OCI-LY1 (cell line): ENCODE results near the gene SMIM5.

Source experiments
- H2AFZ ChIP-seq: fragments of 200-600 bp; sonication (generic), shearing (Covaris generic); 2 replicates; pipeline ENCODE4 v1.6.0; 2014; ENCODE audit warnings: antibody characterized with exemption, mild to moderate bottlenecking, low read length
- H3F3A ChIP-seq: fragments of 200-600 bp; sonication (generic), shearing (Covaris generic); 2 replicates; pipeline ENCODE4 v1.6.0; 2014; ENCODE audit warnings: mild to moderate bottlenecking, antibody characterized with exemption, low read length, moderate library complexity; ENCODE audit not compliant: insufficient read depth
- H3K27ac ChIP-seq: fragments of 200-600 bp; sonication (generic); 2 replicates; pipeline ENCODE4 v1.5.1; 2014; ENCODE audit warnings: low read length, mixed run types, mild to moderate bottlenecking, low read depth; ENCODE audit not compliant: poor library complexity, severe bottlenecking
- H3K27me3 ChIP-seq: fragments of 200-600 bp; sonication (generic); 2 replicates; pipeline ENCODE4 v1.6.0; 2014; ENCODE audit warnings: antibody characterized with exemption, mild to moderate bottlenecking, low read length, moderate library complexity; ENCODE audit not compliant: insufficient read depth
- H3K36me3 ChIP-seq: fragments of 200-600 bp; sonication (generic); 2 replicates; pipeline ENCODE4 v1.6.1; 2014; ENCODE audit warnings: mild to moderate bottlenecking, antibody characterized with exemption, low read length, moderate library complexity, mixed read lengths; ENCODE audit not compliant: insufficient read depth
- H3K4me1 ChIP-seq: fragments of 200-600 bp; sonication (generic); 2 replicates; pipeline ENCODE4 v1.5.1; 2014; ENCODE audit warnings: mild to moderate bottlenecking, low read length, moderate library complexity; ENCODE audit not compliant: insufficient read depth, severe bottlenecking
- H3K4me2 ChIP-seq: fragments of 200-600 bp; sonication (generic), shearing (Covaris generic); 2 replicates; pipeline ENCODE4 v1.6.1; 2014; ENCODE audit warnings: low read length
- H3K4me3 ChIP-seq: fragments of 200-600 bp; sonication (generic); 2 replicates; pipeline ENCODE4 v1.5.1; 2014; ENCODE audit warnings: low read length, low read depth, mild to moderate bottlenecking, mixed read lengths; ENCODE audit not compliant: poor library complexity, severe bottlenecking
- H3K79me2 ChIP-seq: fragments of 200-600 bp; shearing (Covaris generic); 2 replicates; pipeline ENCODE4 v1.6.1; 2016; ENCODE audit warnings: mixed run types, low read length, mixed read lengths; ENCODE audit not compliant: insufficient read depth
- H3K9ac ChIP-seq: fragments of 200-600 bp; sonication (generic), shearing (Covaris generic); 2 replicates; pipeline ENCODE4 v1.6.1; 2014; ENCODE audit warnings: mild to moderate bottlenecking, low read length, mixed read lengths
- H3K9me2 ChIP-seq: fragments of 200-600 bp; sonication (generic), shearing (Covaris generic); 2 replicates; pipeline ENCODE4 v1.6.1; 2014; ENCODE audit warnings: low read depth, mild to moderate bottlenecking, low read length, mixed read lengths
- H3K9me3 ChIP-seq: fragments of 200-600 bp; shearing (Covaris generic); 2 replicates; pipeline ENCODE4 v1.6.1; 2014; ENCODE audit warnings: low read length, mixed read lengths
- H4K20me1 ChIP-seq: fragments of 200-600 bp; sonication (generic), shearing (Covaris generic); 2 replicates; pipeline ENCODE4 v1.6.0; 2016; ENCODE audit warnings: mild to moderate bottlenecking, low read length; ENCODE audit not compliant: insufficient read depth
- CTCF ChIP-seq: fragments of 200-600 bp; sonication (generic), shearing (Covaris generic); IDR thresholded peaks from 2 replicates; pipeline ENCODE4 v1.5.1; 2017; ENCODE audit warnings: mild to moderate bottlenecking, antibody characterized with exemption, low read length, moderate library complexity, mixed read lengths
- EZH2 ChIP-seq: fragments of 200-600 bp; sonication (generic), shearing (Covaris generic); IDR thresholded peaks from 2 replicates; pipeline ENCODE4 v1.8.0; 2017; ENCODE audit warnings: borderline replicate concordance, mixed run types, mild to moderate bottlenecking, antibody characterized with exemption, low read length, moderate library complexity, mixed read lengths

Gene SMIM5

GRCh38 chr17:75684924-75685323 is 51.7 kb downstream of the SMIM5 start:
- Histone ChIP-seq H3K4me1 (peaks cover 51% of the 10 kb centered on the region), H3K9me2 (no peaks in the 10 kb centered on the region), H3K4me2 (no peak overlapping the region), H3K9me3 (no peaks in the 10 kb centered on the region), H3K36me3 (peaks cover 24% of the 10 kb centered on the region; the same call in 1 of the 2 replicates), H3K27ac (no peak overlapping the region), H3K79me2 (0 out of 2 replicates have a peak, but pooled peaks cover 6% of the 10 kb centered on the region), H3F3A (no peaks in the 10 kb centered on the region), H2AFZ (no peak overlapping the region), H3K4me3 (no peak overlapping the region), H3K27me3 (no peaks in the 10 kb centered on the region), H3K9ac (no peak overlapping the region), H4K20me1 (no peaks in the 10 kb centered on the region)
- TF ChIP-seq CTCF (no peak), EZH2 (no peak)

DNA sequence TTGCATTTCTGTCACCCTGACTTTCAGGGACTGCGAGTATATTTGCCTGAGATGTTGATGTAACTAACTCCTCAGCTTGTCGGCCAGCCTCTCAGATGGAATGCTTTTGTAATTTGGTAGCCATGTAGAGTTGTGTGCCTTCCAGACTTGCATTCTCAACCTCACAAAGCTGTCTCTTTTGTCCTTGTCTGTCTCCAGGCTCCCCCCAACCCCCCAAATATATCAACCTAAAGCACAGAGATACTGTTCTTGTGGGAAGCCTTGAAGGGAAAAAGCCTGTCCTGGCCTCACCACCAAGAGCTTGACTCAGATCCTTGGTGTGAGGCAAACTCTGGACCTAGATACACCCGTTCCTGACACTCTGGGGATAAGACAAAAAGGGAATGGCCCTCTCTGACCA is 52.3 kb downstream of the SMIM5 start:
- Histone ChIP-seq H3K9me3 (no peaks in the 10 kb centered on the region), H3K27me3 (no peaks in the 10 kb centered on the region), H3F3A (no peaks in the 10 kb centered on the region), H4K20me1 (no peaks in the 10 kb centered on the region), H3K36me3 (peaks cover 25% of the 10 kb centered on the region; the same call in 1 of the 2 replicates), H3K9me2 (no peaks in the 10 kb centered on the region), H3K9ac (no peak overlapping the region), H3K4me1 (peaks cover 54% of the 10 kb centered on the region), H3K27ac (peak overlapping the region; percentile 93), H3K79me2 (0 out of 2 replicates have a peak, but pooled peaks cover 6% of the 10 kb centered on the region), H2AFZ (no peak overlapping the region), H3K4me3 (no peak overlapping the region), H3K4me2 (peak overlapping the region; percentile 36; the same call in 1 of the 2 replicates)
- TF ChIP-seq CTCF (no peak), EZH2 (no peak)

DNA sequence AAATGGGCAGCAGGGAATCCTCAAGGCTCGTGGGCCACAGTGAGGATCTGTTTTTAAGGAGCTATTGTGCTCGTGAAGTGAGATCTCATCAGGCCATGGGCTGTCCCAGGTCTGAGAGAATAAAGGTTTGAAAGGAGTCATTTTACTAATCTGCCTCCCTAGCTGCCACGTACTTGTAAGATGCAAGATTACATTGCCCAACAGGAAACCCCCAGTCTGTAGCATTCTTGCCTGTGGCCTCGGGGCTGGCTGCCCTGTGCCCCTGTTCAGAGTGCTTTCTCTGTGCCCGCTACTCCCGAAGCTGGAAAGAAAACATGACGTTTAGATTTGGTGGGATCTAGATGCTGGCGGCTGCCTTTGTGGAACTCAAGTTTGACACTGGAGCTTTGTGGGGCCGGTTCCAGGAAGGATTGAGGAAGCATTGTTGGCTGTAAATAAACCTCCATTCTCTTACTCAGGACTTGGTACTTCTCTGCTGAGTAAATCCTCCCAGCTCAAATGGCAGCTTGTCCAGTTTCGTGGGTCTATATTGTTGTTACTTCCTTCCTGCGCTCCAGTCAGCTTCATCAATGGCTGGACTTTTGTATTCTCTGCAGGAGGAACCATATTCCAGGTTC is 55.1 kb downstream of the SMIM5 start:
- TF ChIP-seq CTCF (no peak), EZH2 (no peak)
- Histone ChIP-seq H3K27ac (peak overlapping the region; percentile 93), H3K27me3 (no peaks in the 10 kb centered on the region), H3K9me2 (no peaks in the 10 kb centered on the region), H3K36me3 (peaks cover 40% of the 10 kb centered on the region), H3K79me2 (0 out of 2 replicates have a peak, but pooled peaks cover 6% of the 10 kb centered on the region), H3K4me2 (peak overlapping the region; percentile 63), H3F3A (no peaks in the 10 kb centered on the region), H4K20me1 (no peaks in the 10 kb centered on the region), H3K4me1 (peaks cover 54% of the 10 kb centered on the region), H3K4me3 (peak overlapping the region; percentile 27), H3K9ac (peak overlapping the region; percentile 45), H2AFZ (no peak overlapping the region), H3K9me3 (no peaks in the 10 kb centered on the region)
